ENCODE measurements around the gene ITPR2.
"Not testable (repeated sequence)": the region's sequence is repeated elsewhere in the genome, so short reads cannot be mapped to it uniquely, and the experiment has no call there.

Gene ITPR2

GRCh38 chr12:26646571-26646970, 186.4 kb downstream of the ITPR2 start:
- H4K20me1 ChIP-seq (ENCODE audit: insufficient read depth, low read length) = no peaks in the 10 kb centered on the region
- no peak overlapping the region for H3K4me2 ChIP-seq (ENCODE audit: low read length)
- H3K27ac ChIP-seq (ENCODE audit: low read depth, low read length, poor library complexity, severe bottlenecking) = no peak overlapping the region
- H3K36me3 ChIP-seq (ENCODE audit: insufficient read depth, low read length) = peaks cover 28% of the 10 kb centered on the region; the same call in 1 of the 2 replicates
- H3K79me2 ChIP-seq (ENCODE audit: insufficient read depth, low read length) = no peaks in the 10 kb centered on the region
- H3K27me3 ChIP-seq (ENCODE audit: insufficient read depth, low read length) = no peaks in the 10 kb centered on the region
- H3K4me1 ChIP-seq (ENCODE audit: insufficient read depth, low read length, severe bottlenecking) = no peaks in the 10 kb centered on the region
- no peak overlapping the region for H3K4me3 ChIP-seq (ENCODE audit: low read depth, low read length, poor library complexity, severe bottlenecking)
- H2AFZ ChIP-seq (ENCODE audit: low read length) = no peak overlapping the region
- no peak overlapping the region for H3K9ac ChIP-seq (ENCODE audit: low read length)
- H3K9me2 ChIP-seq (ENCODE audit: low read depth, low read length) = no peaks in the 10 kb centered on the region
- TF ChIP-seq EZH2 (IDR thresholded peaks at IDR 0.05; ENCODE audit: borderline replicate concordance, low read length) = no peak
- TF ChIP-seq CTCF (IDR thresholded peaks at IDR 0.05; ENCODE audit: low read length) = no peak
- H3F3A ChIP-seq (ENCODE audit: insufficient read depth, low read length) = no peaks in the 10 kb centered on the region
- no peaks in the 10 kb centered on the region for H3K9me3 ChIP-seq (ENCODE audit: low read length)

GRCh38 chr12:26644376-26644775, 188.6 kb downstream of the ITPR2 start:
- H3K4me3 ChIP-seq (ENCODE audit: low read depth, low read length, poor library complexity, severe bottlenecking); H3K9ac ChIP-seq (ENCODE audit: low read length); H3K4me1 ChIP-seq (ENCODE audit: insufficient read depth, low read length, severe bottlenecking); H3K27me3 ChIP-seq (ENCODE audit: insufficient read depth, low read length); H3K27ac ChIP-seq (ENCODE audit: low read depth, low read length, poor library complexity, severe bottlenecking); H3K79me2 ChIP-seq (ENCODE audit: insufficient read depth, low read length); H4K20me1 ChIP-seq (ENCODE audit: insufficient read depth, low read length); H3K9me3 ChIP-seq (ENCODE audit: low read length); H3F3A ChIP-seq (ENCODE audit: insufficient read depth, low read length); H3K4me2 ChIP-seq (ENCODE audit: low read length); H2AFZ ChIP-seq (ENCODE audit: low read length); H3K9me2 ChIP-seq (ENCODE audit: low read depth, low read length): not testable (repeated sequence)
- peaks cover 15% of the 10 kb centered on the region; the same call in 1 of the 2 replicates for H3K36me3 ChIP-seq (ENCODE audit: insufficient read depth, low read length)

GRCh38 chr12:26643532-26644315, 189.3 kb downstream of the ITPR2 start:
- no peaks in the 10 kb centered on the region for H3F3A ChIP-seq (ENCODE audit: insufficient read depth, low read length)
- H4K20me1 ChIP-seq (ENCODE audit: insufficient read depth, low read length) = no peaks in the 10 kb centered on the region
- TF ChIP-seq EZH2 (IDR thresholded peaks at IDR 0.05; ENCODE audit: borderline replicate concordance, low read length) (no peak), CTCF (IDR thresholded peaks at IDR 0.05; ENCODE audit: low read length) (no peak)
- no peak overlapping the region for H3K9ac ChIP-seq (ENCODE audit: low read length)
- H3K27me3 ChIP-seq (ENCODE audit: insufficient read depth, low read length) = no peaks in the 10 kb centered on the region
- H3K79me2 ChIP-seq (ENCODE audit: insufficient read depth, low read length) = no peaks in the 10 kb centered on the region
- H3K9me2 ChIP-seq (ENCODE audit: low read depth, low read length) = no peaks in the 10 kb centered on the region
- H3K27ac ChIP-seq (ENCODE audit: low read depth, low read length, poor library complexity, severe bottlenecking) = no peak overlapping the region
- no peaks in the 10 kb centered on the region for H3K9me3 ChIP-seq (ENCODE audit: low read length)
- H3K36me3 ChIP-seq (ENCODE audit: insufficient read depth, low read length) = peaks cover 11% of the 10 kb centered on the region; the same call in 1 of the 2 replicates
- H3K4me2 ChIP-seq (ENCODE audit: low read length) = no peak overlapping the region
- no peaks in the 10 kb centered on the region for H3K4me1 ChIP-seq (ENCODE audit: insufficient read depth, low read length, severe bottlenecking)
- H2AFZ ChIP-seq (ENCODE audit: low read length) = no peak overlapping the region
- no peak overlapping the region for H3K4me3 ChIP-seq (ENCODE audit: low read depth, low read length, poor library complexity, severe bottlenecking)

GRCh38 chr12:26642361-26642760, 190.6 kb downstream of the ITPR2 start:
- peaks cover 4% of the 10 kb centered on the region; the same call in 1 of the 2 replicates for H3K36me3 ChIP-seq (ENCODE audit: insufficient read depth, low read length)
- no peak overlapping the region for H3K4me3 ChIP-seq (ENCODE audit: low read depth, low read length, poor library complexity, severe bottlenecking)
- H2AFZ ChIP-seq (ENCODE audit: low read length) = no peak overlapping the region
- no peaks in the 10 kb centered on the region for H3K79me2 ChIP-seq (ENCODE audit: insufficient read depth, low read length)
- no peaks in the 10 kb centered on the region for H3F3A ChIP-seq (ENCODE audit: insufficient read depth, low read length)
- H3K9me2 ChIP-seq (ENCODE audit: low read depth, low read length) = no peaks in the 10 kb centered on the region
- H3K4me1 ChIP-seq (ENCODE audit: insufficient read depth, low read length, severe bottlenecking) = no peaks in the 10 kb centered on the region
- no peaks in the 10 kb centered on the region for H4K20me1 ChIP-seq (ENCODE audit: insufficient read depth, low read length)
- no peak overlapping the region for H3K9ac ChIP-seq (ENCODE audit: low read length)
- no peak overlapping the region for H3K4me2 ChIP-seq (ENCODE audit: low read length)
- TF ChIP-seq EZH2 (IDR thresholded peaks at IDR 0.05; ENCODE audit: borderline replicate concordance, low read length) (no peak), CTCF (IDR thresholded peaks at IDR 0.05; ENCODE audit: low read length) (no peak)
- no peaks in the 10 kb centered on the region for H3K9me3 ChIP-seq (ENCODE audit: low read length)
- H3K27me3 ChIP-seq (ENCODE audit: insufficient read depth, low read length) = no peaks in the 10 kb centered on the region
- no peak overlapping the region for H3K27ac ChIP-seq (ENCODE audit: low read depth, low read length, poor library complexity, severe bottlenecking)

All from OCI-LY1 (cell line).